ENCODE data around the gene FBXO2.
A peak's percentile ranks its signal among the peaks of the same experiment; 100 is the strongest.

FBXO2 gene

GRCh38 chr1:11695861-11696260, 41.6 kb upstream of the FBXO2 start:
- ATAC-seq, result no peak
- no peak for TF ChIP-seq TOX (CRISPR knock-in tag; IDR thresholded peaks at IDR 0.05; ENCODE audit: borderline replicate concordance)
- no peak for TF ChIP-seq ZC3H10 (CRISPR knock-in tag; IDR thresholded peaks at IDR 0.05)
- no peak for TF ChIP-seq CREB5 (CRISPR knock-in tag; IDR thresholded peaks at IDR 0.05; ENCODE audit: low read depth)
- TF ChIP-seq TCF4 (CRISPR knock-in tag; IDR thresholded peaks at IDR 0.05; ENCODE audit: borderline replicate concordance), result no peak
- no peak for TF ChIP-seq PATZ1 (CRISPR knock-in tag; IDR thresholded peaks at IDR 0.05; ENCODE audit: borderline replicate concordance)

GRCh38 chr1:11693917-11694316, 39.7 kb upstream of the FBXO2 start:
- no peak; the same call in 2 of the 3 replicates for ATAC-seq

DNA sequence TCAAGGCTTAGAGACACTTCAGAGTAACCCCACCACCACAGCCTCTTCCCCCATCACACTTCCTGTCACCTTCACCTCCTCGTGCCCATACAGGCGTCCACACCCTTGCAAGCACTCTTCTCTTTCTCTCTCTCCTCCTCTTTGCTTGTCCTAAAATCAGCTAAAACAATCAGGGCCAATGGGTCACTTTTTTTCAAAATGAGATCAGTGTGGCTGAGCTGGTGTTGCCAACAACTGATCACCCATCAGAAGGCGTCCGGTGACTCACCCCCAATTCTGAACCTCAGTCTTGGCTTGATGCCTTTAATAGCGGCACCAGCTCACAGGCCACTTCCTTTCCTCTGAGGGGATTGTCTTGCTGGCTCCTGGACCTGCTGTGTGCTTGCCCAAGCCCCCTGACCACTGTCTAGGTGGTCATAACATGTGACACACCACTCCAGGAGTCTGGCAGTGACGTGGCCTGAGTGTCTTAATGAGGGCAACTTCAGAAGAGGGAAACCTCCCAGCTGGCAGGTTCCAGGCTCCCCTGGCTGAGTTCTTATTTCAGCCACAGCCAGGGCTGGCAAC, 38.9 kb upstream of the FBXO2 start:
- TF ChIP-seq PATZ1 (CRISPR knock-in tag; IDR thresholded peaks at IDR 0.05; ENCODE audit: borderline replicate concordance), result no peak
- no peak for TF ChIP-seq ZC3H10 (CRISPR knock-in tag; IDR thresholded peaks at IDR 0.05)
- TF ChIP-seq, protein P1, sequence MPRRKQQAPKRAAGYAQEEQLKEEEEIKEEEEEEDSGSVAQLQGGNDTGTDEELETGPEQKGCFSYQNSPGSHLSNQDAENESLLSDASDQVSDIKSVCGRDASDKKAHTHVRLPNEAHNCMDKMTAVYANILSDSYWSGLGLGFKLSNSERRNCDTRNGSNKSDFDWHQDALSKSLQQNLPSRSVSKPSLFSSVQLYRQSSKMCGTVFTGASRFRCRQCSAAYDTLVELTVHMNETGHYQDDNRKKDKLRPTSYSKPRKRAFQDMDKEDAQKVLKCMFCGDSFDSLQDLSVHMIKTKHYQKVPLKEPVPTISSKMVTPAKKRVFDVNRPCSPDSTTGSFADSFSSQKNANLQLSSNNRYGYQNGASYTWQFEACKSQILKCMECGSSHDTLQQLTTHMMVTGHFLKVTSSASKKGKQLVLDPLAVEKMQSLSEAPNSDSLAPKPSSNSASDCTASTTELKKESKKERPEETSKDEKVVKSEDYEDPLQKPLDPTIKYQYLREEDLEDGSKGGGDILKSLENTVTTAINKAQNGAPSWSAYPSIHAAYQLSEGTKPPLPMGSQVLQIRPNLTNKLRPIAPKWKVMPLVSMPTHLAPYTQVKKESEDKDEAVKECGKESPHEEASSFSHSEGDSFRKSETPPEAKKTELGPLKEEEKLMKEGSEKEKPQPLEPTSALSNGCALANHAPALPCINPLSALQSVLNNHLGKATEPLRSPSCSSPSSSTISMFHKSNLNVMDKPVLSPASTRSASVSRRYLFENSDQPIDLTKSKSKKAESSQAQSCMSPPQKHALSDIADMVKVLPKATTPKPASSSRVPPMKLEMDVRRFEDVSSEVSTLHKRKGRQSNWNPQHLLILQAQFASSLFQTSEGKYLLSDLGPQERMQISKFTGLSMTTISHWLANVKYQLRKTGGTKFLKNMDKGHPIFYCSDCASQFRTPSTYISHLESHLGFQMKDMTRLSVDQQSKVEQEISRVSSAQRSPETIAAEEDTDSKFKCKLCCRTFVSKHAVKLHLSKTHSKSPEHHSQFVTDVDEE (CRISPR knock-in tag; IDR thresholded peaks at IDR 0.05), result no peak
- no peak for TF ChIP-seq CSDC2 (CRISPR knock-in tag; IDR thresholded peaks at IDR 0.05)
- no peak for TF ChIP-seq ZNF8 (CRISPR knock-in tag; IDR thresholded peaks at IDR 0.05)
- TF ChIP-seq ZNF565 (CRISPR knock-in tag; conservative IDR thresholded peaks at IDR 0.05; ENCODE audit: low read depth), result no peak
- TF ChIP-seq TCF4 (CRISPR knock-in tag; IDR thresholded peaks at IDR 0.05; ENCODE audit: borderline replicate concordance), result no peak
- TF ChIP-seq CSRNP3 (CRISPR knock-in tag; IDR thresholded peaks at IDR 0.05), result no peak
- TF ChIP-seq ZNF70 (CRISPR knock-in tag; IDR thresholded peaks at IDR 0.05), result no peak
- TF ChIP-seq TOX (CRISPR knock-in tag; IDR thresholded peaks at IDR 0.05; ENCODE audit: borderline replicate concordance), result no peak
- TF ChIP-seq POU6F1 (CRISPR knock-in tag; IDR thresholded peaks at IDR 0.05; ENCODE audit: borderline replicate concordance, low read depth), result no peak
- ATAC-seq, result peak; percentile 82

More at GRCh38 chr1:11693917-11694316, 39.7 kb upstream of the FBXO2 start:
- TF ChIP-seq TOX (CRISPR knock-in tag; IDR thresholded peaks at IDR 0.05; ENCODE audit: borderline replicate concordance) (no peak), ISL1 (CRISPR knock-in tag; IDR thresholded peaks at IDR 0.05) (no peak), TCF4 (CRISPR knock-in tag; IDR thresholded peaks at IDR 0.05; ENCODE audit: borderline replicate concordance) (no peak), RARB (CRISPR knock-in tag; IDR thresholded peaks at IDR 0.05) (no peak), OSR1 (CRISPR knock-in tag; IDR thresholded peaks at IDR 0.05) (no peak), PATZ1 (CRISPR knock-in tag; IDR thresholded peaks at IDR 0.05; ENCODE audit: borderline replicate concordance) (no peak), CSDC2 (CRISPR knock-in tag; IDR thresholded peaks at IDR 0.05) (no peak)
